HG03108 (cell line): ENCODE data around the gene PITPNM3.

Source experiments
- ATAC-seq: cut with Tn5 transposase; IDR thresholded peaks from one replicate; pipeline ENCODE4 v1.9.1; 2021; ENCODE audit warnings: moderate library complexity; ENCODE audit not compliant: unreplicated experiment

The PITPNM3 gene

GRCh38 chr17:6502871-6503509, 53.4 kb downstream of the PITPNM3 start:
- no peak for ATAC-seq

- ATAC-seq, result no peak
Measured at GRCh38 chr17:6502142-6502541, 54.2 kb downstream of the PITPNM3 start.

GRCh38 chr17:6501359-6501758, 55.0 kb downstream of the PITPNM3 start:
- no peak for ATAC-seq

- ATAC-seq, result no peak
Measured at GRCh38 chr17:6498901-6499540, 57.3 kb downstream of the PITPNM3 start.

GRCh38 chr17:6498356-6498755, 58.0 kb downstream of the PITPNM3 start:
- ATAC-seq, result no peak

GRCh38 chr17:6497496-6498221, 58.7 kb downstream of the PITPNM3 start:
- ATAC-seq, result no peak

GRCh38 chr17:6496640-6497441, 59.5 kb downstream of the PITPNM3 start:
- no peak for ATAC-seq

- no peak for ATAC-seq
Measured at GRCh38 chr17:6496116-6496481, 60.3 kb downstream of the PITPNM3 start.

GRCh38 chr17:6495450-6496115, 60.8 kb downstream of the PITPNM3 start:
- no peak for ATAC-seq

- no peak for ATAC-seq
Measured at GRCh38 chr17:6494239-6494941, 62.0 kb downstream of the PITPNM3 start.

GRCh38 chr17:6492892-6493674, 63.3 kb downstream of the PITPNM3 start:
- no peak for ATAC-seq

- ATAC-seq, result no peak
Measured at GRCh38 chr17:6491071-6491700, 65.2 kb downstream of the PITPNM3 start.

- no peak for ATAC-seq
Measured at GRCh38 chr17:6489016-6489550, 67.3 kb downstream of the PITPNM3 start.

GRCh38 chr17:6488008-6488539, 68.3 kb downstream of the PITPNM3 start:
- ATAC-seq, result no peak

GRCh38 chr17:6487251-6488007, 68.9 kb downstream of the PITPNM3 start:
- no peak for ATAC-seq

GRCh38 chr17:6485646-6486412, 70.5 kb downstream of the PITPNM3 start:
- ATAC-seq, result no peak

- ATAC-seq, result no peak
Measured at GRCh38 chr17:6483507-6483906, 72.8 kb downstream of the PITPNM3 start.
